Hematopoietic multipotent progenitor cell treated with erythropoietin and hydrocortisone succinate and interleukin-3 and kit ligand, for 4 days (in vitro differentiated cells): ENCODE measurements around the gene FGGY.
"Not testable (repeated sequence)": the region's sequence is repeated elsewhere in the genome, so short reads cannot be mapped to it uniquely, and the experiment has no call there.

Source experiments
- DNase-seq: peaks from one replicate; pipeline ENCODE4 v3.0.0-alpha.2; 2015

FGGY gene

GRCh38 chr1:59289570-59289969, 7.3 kb upstream of the FGGY start:
- DNase-seq, result no peak

GRCh38 chr1:59290193-59290949, 6.5 kb upstream of the FGGY start:
- DNase-seq, result peak; percentile 71

DNA sequence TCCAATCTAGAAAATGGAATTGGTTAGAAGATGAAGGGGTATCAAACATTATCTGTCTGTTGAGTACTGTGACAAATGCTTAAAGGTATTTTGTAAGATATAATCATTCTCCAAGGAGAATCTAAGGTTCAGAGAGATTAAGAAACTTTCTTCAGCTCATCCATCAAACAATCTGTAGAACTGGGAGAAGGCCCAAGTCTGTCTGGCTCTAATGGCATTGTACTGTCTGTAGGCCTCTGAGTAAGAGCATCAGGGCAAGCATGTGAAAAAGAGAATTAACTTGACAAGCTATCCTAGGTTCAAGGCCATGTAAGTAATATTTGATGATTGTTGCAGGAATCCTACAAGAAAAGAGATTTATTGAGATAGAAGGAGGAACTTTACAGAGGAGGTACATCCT, 5.3 kb upstream of the FGGY start:
- no peak for DNase-seq

DNA sequence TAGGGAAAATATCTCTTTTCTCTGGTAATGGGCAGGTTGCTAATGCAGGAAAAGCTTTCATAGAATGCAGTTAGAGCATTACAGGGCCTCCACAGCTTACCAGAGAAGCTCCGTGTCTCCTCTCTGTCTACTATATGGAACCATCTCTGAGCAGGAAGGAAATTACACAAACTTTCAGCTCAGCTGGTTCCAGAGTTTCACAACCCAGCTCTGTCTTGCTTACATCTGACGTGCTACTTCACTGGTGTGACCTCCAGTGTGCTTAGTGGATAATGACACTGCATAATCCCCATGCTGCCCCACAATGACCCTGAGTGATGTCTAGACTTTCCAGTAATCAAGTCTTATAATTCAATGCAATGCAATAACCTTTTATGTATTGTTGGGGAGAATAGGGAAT, 4.3 kb upstream of the FGGY start:
- peak; percentile 89 for DNase-seq

- DNase-seq, result no peak
Measured at GRCh38 chr1:59293206-59293605, 3.7 kb upstream of the FGGY start.

DNA sequence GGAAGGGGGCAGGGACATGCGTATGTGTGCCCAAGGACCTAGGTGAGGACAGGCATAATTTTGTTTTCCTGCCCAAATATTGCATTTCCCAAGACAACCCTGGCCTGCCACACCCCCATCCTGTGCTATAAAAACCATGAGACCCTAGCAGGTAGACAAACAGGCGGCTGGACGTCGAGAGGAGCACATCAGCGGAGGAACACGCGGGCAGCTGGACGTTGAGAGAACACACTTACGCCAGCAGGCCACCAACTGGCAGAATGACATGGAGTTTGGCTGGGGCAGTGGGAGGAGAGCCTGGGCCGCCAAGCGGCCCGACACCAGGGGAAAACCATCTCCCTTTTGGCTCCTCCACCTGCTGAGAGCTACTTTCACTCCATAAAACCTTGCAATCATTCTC, 3.0 kb upstream of the FGGY start:
- no peak for DNase-seq

GRCh38 chr1:59294423-59294822, 2.5 kb upstream of the FGGY start:
- no peak for DNase-seq

GRCh38 chr1:59295618-59296017, 1.3 kb upstream of the FGGY start:
- DNase-seq, result no peak

GRCh38 chr1:59298026-59298583, 1.2 kb downstream of the FGGY start:
- no peak for DNase-seq

- DNase-seq, result no peak
Measured at GRCh38 chr1:59298710-59299346, 1.9 kb downstream of the FGGY start.

DNA sequence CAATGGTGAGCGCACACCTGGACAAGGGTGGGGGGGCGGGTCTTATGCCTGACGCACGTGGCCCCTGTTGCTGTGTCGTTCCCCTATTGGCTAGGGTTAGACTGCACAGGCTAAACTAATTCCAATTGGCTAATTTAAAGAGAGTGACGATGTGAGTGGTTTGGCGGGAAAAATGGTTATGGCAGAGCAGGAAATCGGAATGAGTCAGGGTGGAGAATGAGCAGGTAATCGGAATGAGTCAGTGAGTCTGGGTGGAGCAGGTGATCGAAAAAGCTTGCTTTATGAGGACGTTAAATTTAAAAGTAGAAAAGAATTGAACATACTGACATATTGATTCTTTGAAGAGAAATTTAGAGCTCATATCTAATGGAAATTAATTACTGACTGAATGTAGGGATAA, 2.8 kb downstream of the FGGY start:
- not testable (repeated sequence) for DNase-seq

DNA sequence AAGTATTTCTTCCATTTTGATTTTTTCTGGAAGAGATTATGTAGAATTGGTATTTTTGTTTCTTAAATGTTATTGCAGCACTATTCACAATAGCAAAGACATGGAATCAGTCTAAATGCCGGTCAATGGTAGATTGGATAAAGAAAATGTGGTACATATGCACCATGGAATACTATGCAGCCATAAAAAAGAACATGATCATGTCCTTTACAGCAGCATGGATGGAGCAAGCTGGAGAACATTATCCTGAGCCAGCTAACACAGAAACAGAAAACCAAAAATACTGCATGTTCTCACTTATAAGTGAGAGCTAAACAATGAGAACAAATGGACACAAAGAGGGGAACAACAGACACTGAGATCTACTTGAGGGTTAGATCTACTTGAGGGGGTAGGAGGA, 5.4 kb downstream of the FGGY start:
- DNase-seq, result no peak

DNA sequence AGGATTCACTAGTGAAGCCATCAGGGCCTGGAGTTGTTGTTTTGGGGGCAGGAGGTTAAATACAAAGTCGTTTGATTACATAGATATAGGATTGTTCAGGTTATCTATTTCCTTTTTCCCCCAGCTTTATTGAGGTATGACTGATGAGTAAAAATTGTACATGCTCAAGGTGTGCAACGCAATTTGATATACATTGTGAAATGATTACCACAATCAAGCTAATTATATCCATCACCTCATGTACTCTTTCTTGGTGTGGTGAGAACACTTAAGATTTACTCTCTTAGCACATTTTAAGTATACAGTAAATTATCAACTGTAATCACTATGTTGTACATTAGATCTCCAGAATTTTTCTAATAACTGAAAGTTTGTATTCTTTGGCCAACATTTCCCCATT, 6.0 kb downstream of the FGGY start:
- no peak for DNase-seq

DNA sequence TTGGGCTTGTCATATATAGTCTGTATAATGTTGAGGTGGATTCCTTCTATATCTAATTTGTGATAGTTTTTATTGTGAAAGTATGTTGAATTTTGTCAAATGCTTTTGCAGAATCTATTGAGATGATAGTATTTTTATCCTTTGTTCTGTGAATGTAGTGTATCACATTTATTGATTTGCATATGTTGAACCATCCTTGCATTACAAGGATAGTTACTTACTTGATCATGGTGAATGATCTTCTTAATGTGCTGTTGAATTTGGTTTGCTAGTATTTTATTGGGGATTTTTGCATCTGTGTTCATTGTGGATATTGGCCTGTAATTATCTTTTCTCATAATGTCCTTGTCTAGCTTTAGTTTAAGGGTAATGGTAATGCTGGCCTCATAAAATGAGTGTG, 8.3 kb downstream of the FGGY start:
- DNase-seq, result no peak

DNA sequence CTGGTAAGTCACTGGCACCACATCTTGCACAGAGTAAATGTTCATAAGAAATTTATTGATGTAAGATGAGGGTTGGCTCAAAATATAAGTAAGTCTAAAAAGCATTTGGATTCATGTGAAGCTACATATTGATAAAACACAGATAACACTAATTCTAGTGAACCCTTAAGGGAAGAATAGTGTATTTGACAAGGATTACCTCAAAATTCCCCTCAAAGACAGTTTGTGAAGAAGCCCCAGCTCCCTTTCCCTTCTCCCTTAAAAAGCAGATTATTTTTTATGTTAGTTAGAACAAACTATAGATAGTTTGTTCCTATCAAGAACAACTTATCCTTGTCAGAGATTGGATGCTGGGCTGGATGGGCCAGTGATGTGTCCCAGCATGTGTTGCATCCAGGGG, 10.7 kb downstream of the FGGY start:
- no peak for DNase-seq

GRCh38 chr1:59308839-59309238, 11.9 kb downstream of the FGGY start:
- no peak for DNase-seq

- no peak for DNase-seq
Measured at GRCh38 chr1:59309392-59309791, 12.5 kb downstream of the FGGY start.

GRCh38 chr1:59309795-59310548, 13.1 kb downstream of the FGGY start:
- DNase-seq, result no peak

- DNase-seq, result no peak
Measured at GRCh38 chr1:59310549-59311250, 13.8 kb downstream of the FGGY start.

- DNase-seq, result no peak
Measured at GRCh38 chr1:59314776-59315528, 18.1 kb downstream of the FGGY start.

GRCh38 chr1:59315529-59316463, 18.9 kb downstream of the FGGY start:
- DNase-seq, result no peak
